HEK293 (cell line): Measurements from ENCODE around the gene SEMA6A.

ENCODE experiments used
- BCL6B ChIP-seq: fragments of 450-650 bp; formaldehyde crosslinking; IDR thresholded peaks from 2 replicates; pipeline ENCODE4 v1.5.1; 2017; ENCODE audit warnings: missing biosample characterization, missing genetic modification characterization
- EGR2 ChIP-seq: fragments of 450-650 bp; formaldehyde crosslinking; IDR thresholded peaks from 2 replicates; pipeline ENCODE4 v1.5.1; 2016; ENCODE audit warnings: low read depth, missing biosample characterization, missing genetic modification characterization
- HIC1 ChIP-seq: fragments of 450-650 bp; formaldehyde crosslinking; IDR thresholded peaks from 2 replicates; pipeline ENCODE4 v1.5.1; 2016; ENCODE audit warnings: missing biosample characterization, missing genetic modification characterization
- KLF17 ChIP-seq: fragments of 450-650 bp; formaldehyde crosslinking; IDR thresholded peaks from 2 replicates; pipeline ENCODE4 v1.5.1; 2016; ENCODE audit warnings: missing biosample characterization, missing genetic modification characterization
- KLF8 ChIP-seq: fragments of 450-650 bp; formaldehyde crosslinking; IDR thresholded peaks from 2 replicates; pipeline ENCODE4 v1.5.1; 2016; ENCODE audit warnings: missing biosample characterization, missing genetic modification characterization
- ZBTB11 ChIP-seq: fragments of 450-650 bp; formaldehyde crosslinking; conservative IDR thresholded peaks from 2 replicates; pipeline ENCODE4 v1.5.1; 2016; ENCODE audit warnings: low read depth, missing biosample characterization, missing genetic modification characterization
- ZBTB26 ChIP-seq: fragments of 450-650 bp; formaldehyde crosslinking; optimal IDR thresholded peaks from 2 replicates; pipeline ENCODE3; 2016; ENCODE audit warnings: missing biosample characterization, mild to moderate bottlenecking, missing genetic modification characterization
- ZBTB48 ChIP-seq: fragments of 450-650 bp; formaldehyde crosslinking; IDR thresholded peaks from 2 replicates; pipeline ENCODE4 v1.5.1; 2016; ENCODE audit warnings: missing biosample characterization, missing genetic modification characterization
- ZNF114 ChIP-seq: fragments of 450-650 bp; formaldehyde crosslinking; IDR thresholded peaks from 2 replicates; pipeline ENCODE4 v1.5.0; 2017; ENCODE audit warnings: missing biosample characterization, missing genetic modification characterization
- ZNF211 ChIP-seq: fragments of 450-650 bp; formaldehyde crosslinking; IDR thresholded peaks from 2 replicates; pipeline ENCODE4 v1.5.1; 2016; ENCODE audit warnings: low read depth, missing biosample characterization, missing genetic modification characterization
- ZNF292 ChIP-seq: fragments of 450-650 bp; formaldehyde crosslinking; IDR thresholded peaks from 2 replicates; pipeline ENCODE4 v1.5.1; 2016; ENCODE audit warnings: low read depth, missing biosample characterization, missing genetic modification characterization, borderline replicate concordance
- ZNF350 ChIP-seq: fragments of 450-650 bp; formaldehyde crosslinking; IDR thresholded peaks from 2 replicates; pipeline ENCODE4 v1.5.0; 2017; ENCODE audit warnings: missing biosample characterization, mild to moderate bottlenecking, missing genetic modification characterization
- ZNF366 ChIP-seq: fragments of 450-650 bp; formaldehyde crosslinking; conservative IDR thresholded peaks from 2 replicates; pipeline ENCODE4 v1.5.1; 2016; ENCODE audit warnings: missing biosample characterization, missing genetic modification characterization
- ZNF544 ChIP-seq: fragments of 450-650 bp; formaldehyde crosslinking; IDR thresholded peaks from 2 replicates; pipeline ENCODE4 v1.5.0; 2017; ENCODE audit warnings: missing biosample characterization, missing genetic modification characterization
- ZNF610 ChIP-seq: fragments of 450-650 bp; formaldehyde crosslinking; IDR thresholded peaks from 2 replicates; pipeline ENCODE4 v1.5.1; 2016; ENCODE audit warnings: missing biosample characterization, missing genetic modification characterization, borderline replicate concordance
- ZNF624 ChIP-seq: fragments of 450-650 bp; formaldehyde crosslinking; IDR thresholded peaks from 2 replicates; pipeline ENCODE4 v1.5.1; 2017; ENCODE audit warnings: missing biosample characterization, missing genetic modification characterization
- ZNF792 ChIP-seq: fragments of 450-650 bp; formaldehyde crosslinking; IDR thresholded peaks from 2 replicates; pipeline ENCODE4 v1.5.1; 2016; ENCODE audit warnings: missing biosample characterization, missing genetic modification characterization
- ZNF837 ChIP-seq: fragments of 450-650 bp; formaldehyde crosslinking; IDR thresholded peaks from 2 replicates; pipeline ENCODE4 v1.5.1; 2016; ENCODE audit warnings: missing biosample characterization, missing genetic modification characterization
- ZSCAN18 ChIP-seq: fragments of 450-650 bp; formaldehyde crosslinking; IDR thresholded peaks from 2 replicates; pipeline ENCODE4 v1.5.1; 2016; ENCODE audit warnings: missing biosample characterization, missing genetic modification characterization

SEMA6A gene

GRCh38 chr5:116585227-116585626, 10.6 kb upstream of the SEMA6A start (continued):
- no peak for TF ChIP-seq ZSCAN18
- TF ChIP-seq ZNF837 (tag by site-specific recombination) = no peak
- no peak for TF ChIP-seq ZNF610 (tag by site-specific recombination)
- no peak for TF ChIP-seq ZNF211 (tag by site-specific recombination)
- TF ChIP-seq ZNF544 = no peak
- TF ChIP-seq HIC1 (tag by site-specific recombination) = no peak
- no peak for TF ChIP-seq ZNF624 (tag by site-specific recombination)
- no peak for TF ChIP-seq BCL6B
- 0 out of 2 replicates have a peak, but pooled peaks have one; percentile 49 for TF ChIP-seq ZNF366 (tag by site-specific recombination)
- no peak for TF ChIP-seq ZNF350 (tag by site-specific recombination)
- TF ChIP-seq ZBTB11 = no peak
- no peak for TF ChIP-seq ZNF792 (tag by site-specific recombination)
- TF ChIP-seq ZNF114 (tag by site-specific recombination) = no peak
- TF ChIP-seq ZNF292 = no peak
- TF ChIP-seq KLF8 (tag by site-specific recombination) = no peak
- TF ChIP-seq KLF17 = peak; percentile 77
- no peak for TF ChIP-seq EGR2 (tag by site-specific recombination)
- no peak for TF ChIP-seq ZBTB48
- no peak for TF ChIP-seq ZBTB26
